GM12878 (cell line): Measurements from ENCODE around the gene PHKG2. TPM values are rescaled to one million over a fixed set of nuclear protein-coding genes. Genes with fewer than 3 reads are reported as not detected.

Experiments
- ATAC-seq: fragments of 200-7000 bp; cut with Tn5 transposase; 3 replicates; pipeline ENCODE4 v1.9.1; 2020; ENCODE audit warnings: mild to moderate bottlenecking, moderate library complexity
- BruUV-seq: library from RNA; stranded (reverse); fragments of 400-500 nt; replicated peaks from 2 replicates; lab custom pipeline; 2021; lab: Mats Ljungman, UMichigan
- CTCF ChIA-PET: fragments of 300-600 bp; sonication (Branson Sonifier 250); formaldehyde crosslinking; extraction: SDS; loops from one replicate; lab custom pipeline; 2021; ENCODE audit warnings: inconsistent platforms; lab: Yijun Ruan, JAX
- POLR2A ChIA-PET: fragments of 350-600 bp; formaldehyde crosslinking; extraction: SDS; loops from one replicate; lab custom pipeline; 2021; ENCODE audit warnings: inconsistent platforms; lab: Charles Lee
- RAD21 ChIA-PET: fragments of 300-600 bp; sonication (Branson Sonifier 250); formaldehyde crosslinking; loops from one replicate; lab custom pipeline; 2023; ENCODE audit warnings: antibody characterized with exemption; ENCODE audit not compliant: unreplicated experiment; lab: Charles Lee
- SMC1A ChIA-PET: fragments of 300-600 bp; sonication (Branson Sonifier 250); formaldehyde crosslinking; loops from one replicate; lab custom pipeline; 2023; ENCODE audit not compliant: unreplicated experiment, uncharacterized antibody; lab: Charles Lee
- DNase-seq: peaks from one replicate; pipeline ENCODE4 v3.0.0-alpha.2; 2011; ENCODE audit warnings: low read depth, low spot score
- FAIRE-seq: peaks from 3 replicates; lab custom pipeline; 2011; peaks lifted over from hg19 to GRCh38; lab: Jason Lieb, UNC
- H2AFZ ChIP-seq: 2 replicates; pipeline ENCODE4 v1.6.0; 2011; ENCODE audit warnings: low read depth, low read length, control low read depth; ENCODE audit not compliant: control insufficient read depth
- H3K27ac ChIP-seq: 2 replicates; pipeline ENCODE4 v1.5.1; 2011; ENCODE audit warnings: control low read depth; ENCODE audit not compliant: control insufficient read depth, insufficient read depth
- H3K27me3 ChIP-seq, 2 experiments: replicated peaks in 1 of 2; 2 replicates each; pipeline versions ENCODE4 v1.6.0 to v1.6.1; 2011; ENCODE audit warnings: low read length in 1 of 2; ENCODE audit not compliant: control insufficient read depth in 2 of 2, insufficient read depth in 2 of 2
- H3K36me3 ChIP-seq, 2 experiments: 2 replicates each; pipeline ENCODE4 v1.5.1; 2011; ENCODE audit warnings: low read length in 1 of 2; ENCODE audit not compliant: control insufficient read depth in 2 of 2, insufficient read depth in 2 of 2
- H3K4me1 ChIP-seq: 2 replicates; pipeline ENCODE4 v1.6.1; 2011; ENCODE audit warnings: mild to moderate bottlenecking, low read length, moderate library complexity, mixed read lengths; ENCODE audit not compliant: control insufficient read depth, insufficient read depth
- H3K4me2 ChIP-seq: 2 replicates; pipeline ENCODE4 v1.6.0; 2011; ENCODE audit warnings: control low read depth; ENCODE audit not compliant: control insufficient read depth, insufficient read depth
- H3K4me3 ChIP-seq: fragments of 200-600 bp; sonication (generic); 2 replicates; pipeline ENCODE4 v1.5.1; 2016
- H3K79me2 ChIP-seq: 2 replicates; pipeline ENCODE4 v1.6.0; 2011; ENCODE audit warnings: low read length; ENCODE audit not compliant: control insufficient read depth, insufficient read depth
- H3K9ac ChIP-seq: 2 replicates; pipeline ENCODE4 v1.8.0; 2011; ENCODE audit warnings: low read length, control low read depth, mixed read lengths; ENCODE audit not compliant: control insufficient read depth, insufficient read depth
- H3K9me3 ChIP-seq: replicated peaks from 3 replicates; pipeline ENCODE4 v1.5.1; 2011; ENCODE audit warnings: mild to moderate bottlenecking, low read length; ENCODE audit not compliant: control insufficient read depth, insufficient read depth
- H4K20me1 ChIP-seq: 2 replicates; pipeline ENCODE4 v1.6.0; 2011; ENCODE audit not compliant: control insufficient read depth, insufficient read depth
- HDAC2 ChIP-seq: fragments of 200-600 bp; sonication (generic); IDR thresholded peaks from 2 replicates; pipeline ENCODE4 v1.6.1; 2017
- MTA3 ChIP-seq: IDR thresholded peaks from 2 replicates; pipeline ENCODE4 v1.6.1; 2012; ENCODE audit warnings: low read length, inconsistent platforms, borderline replicate concordance
- NFYB ChIP-seq: IDR thresholded peaks from 2 replicates; pipeline ENCODE4 v1.6.1; 2011; ENCODE audit warnings: low read depth, mild to moderate bottlenecking, low read length, improper control_type of control experiment, moderate library complexity; ENCODE audit not compliant: insufficient read depth
- RUNX3 ChIP-seq: IDR thresholded peaks from 2 replicates; pipeline ENCODE4 v1.6.1; 2012; ENCODE audit warnings: low read length, inconsistent platforms
- YY1 ChIP-seq: IDR thresholded peaks from 2 replicates; pipeline ENCODE4 v1.6.1; 2011; ENCODE audit warnings: low read depth, mild to moderate bottlenecking, low read length
- ZBED1 ChIP-seq: IDR thresholded peaks from 2 replicates; pipeline ENCODE4 v1.6.1; 2016; ENCODE audit warnings: borderline replicate concordance
- ZNF207 ChIP-seq: fragments of 450-650 bp; IDR thresholded peaks from 2 replicates; pipeline ENCODE4 v1.6.1; 2014; ENCODE audit warnings: antibody characterized with exemption, mild to moderate bottlenecking, borderline replicate concordance
- WGBS: methylation state at CpG from one replicate; pipeline ENCODE4 v1.1.6; 2016; ENCODE audit warnings: low lambda C conversion rate; ENCODE audit not compliant: insufficient replicate concordance, insufficient coverage; ENCODE audit errors: missing lambda C conversion rate; 5-methylcytosine and 5-hydroxymethylcytosine counted together
- in situ Hi-C: fragments of 300-500 bp; cut with MboI; formaldehyde crosslinking; loops from 9 replicates; pipeline ENCODE4 v1.14.3; 2018; ENCODE audit warnings: mixed read lengths
- intact Hi-C: fragments of 100-400 bp; cut with micrococcal nuclease; formaldehyde crosslinking; loops from one replicate; pipeline ENCODE4 v1.14.2; 2022; ENCODE audit not compliant: unreplicated experiment
- polyA plus RNA-seq, 11 experiments: library from polyadenylated mRNA; depleted of rRNA in 4 of 11; unstranded in 6 of 11; stranded (reverse) in 5 of 11; fragments of >200 nt; fragmentation: Nextera tagmentation in 4 of 11; fragmentation: Illumina TruSeq in 1 of 11; extraction: Ambion mirVana in 4 of 11; extraction: Trizol in 1 of 11; gene quantifications; 1 replicate in 1 of 11; 2 replicates in 10 of 11; pipeline versions ENCODE4 v1.2.1 to v1.2.3, GENCODE V29; 2011 to 2016; ENCODE audit warnings: inconsistent platforms in 2 of 11, missing spikeins in 2 of 11, low read depth in 1 of 11
- total RNA-seq, 4 experiments: library from RNA; depleted of rRNA in 3 of 4; stranded (reverse); fragments of >200 nt in 3 of 4; fragmentation: Illumina TruSeq in 1 of 4; extraction: Trizol in 1 of 4; gene quantifications; 2 replicates each; pipeline versions ENCODE4 v1.2.1 to v1.2.3, GENCODE V29; 2013 to 2021
- TF ChIP-seq, protein P1 (sequence below), 3 experiments: IDR thresholded peaks in 2 of 3; conservative IDR thresholded peaks in 1 of 3; 2 replicates each; pipeline ENCODE4 v1.5.1; 2011; ENCODE audit warnings: low read depth in 3 of 3, low read length in 3 of 3, mild to moderate bottlenecking in 3 of 3, control low read depth in 2 of 3, moderate library complexity in 2 of 3, inconsistent platforms in 1 of 3, mixed read lengths in 1 of 3; ENCODE audit not compliant: control insufficient read depth in 2 of 3, insufficient read depth in 1 of 3; ENCODE audit errors: extremely low read depth in 1 of 3
- TF ChIP-seq, protein P2 (sequence below): fragments of 150-350 bp; IDR thresholded peaks from 2 replicates; pipeline ENCODE4 v1.6.1; 2014; ENCODE audit warnings: mild to moderate bottlenecking, low read depth, low read length

Gene PHKG2
- total and polyA plus RNA-seq, 10 of the 15 experiments (the other 5 are each of a cell fraction or from before 2014, with no cell fraction given): 5.2 to 50.1 (median 37.2) TPM

DNA sequence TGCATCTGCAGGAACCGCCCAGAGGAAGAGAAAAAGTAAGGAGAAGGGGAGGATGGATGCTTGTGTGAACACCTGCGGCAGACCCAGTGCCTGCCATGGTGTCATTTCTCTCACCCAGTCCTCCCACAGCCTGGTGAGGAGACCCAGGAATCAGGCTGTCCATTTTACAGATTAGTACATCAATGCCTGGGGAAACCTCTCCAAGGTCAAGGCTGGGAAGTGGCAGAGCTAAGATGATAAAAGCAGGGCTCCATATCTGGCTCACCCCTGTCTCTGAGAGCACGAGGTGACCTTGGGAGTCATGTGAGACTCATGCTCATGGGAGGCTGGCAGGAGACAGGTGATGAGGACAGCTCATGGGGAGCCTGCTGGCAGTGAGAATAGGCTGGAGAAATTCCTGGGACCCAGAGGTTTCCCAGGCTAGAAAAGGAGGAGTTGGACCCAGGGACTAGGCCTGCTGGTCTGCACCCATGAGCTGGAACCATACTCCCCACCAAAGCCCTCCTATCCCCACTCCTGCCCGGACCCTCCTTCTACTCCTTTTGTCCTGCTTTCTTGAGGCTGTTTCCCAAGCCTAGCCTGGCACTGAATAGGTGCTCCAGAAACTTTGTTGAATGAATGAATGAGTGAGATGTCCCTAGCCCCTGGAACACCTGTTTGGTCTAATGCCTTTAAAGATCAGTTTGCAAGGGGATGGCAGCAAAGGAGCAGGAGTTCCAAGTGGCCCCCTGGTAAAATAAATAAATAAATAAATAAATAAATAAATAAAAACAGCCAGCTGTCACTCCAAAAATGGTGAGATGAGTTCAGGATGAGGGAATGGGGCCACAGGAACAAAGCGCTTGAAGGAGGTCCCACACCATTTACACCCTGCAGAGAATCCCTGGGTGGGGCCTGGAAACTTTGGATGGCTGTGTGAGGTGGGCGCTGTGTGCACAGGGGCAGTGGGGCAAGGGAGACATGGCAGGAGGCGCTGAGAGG lies 37.2 kb downstream of the PHKG2 start:
- no peak for FAIRE-seq

DNA sequence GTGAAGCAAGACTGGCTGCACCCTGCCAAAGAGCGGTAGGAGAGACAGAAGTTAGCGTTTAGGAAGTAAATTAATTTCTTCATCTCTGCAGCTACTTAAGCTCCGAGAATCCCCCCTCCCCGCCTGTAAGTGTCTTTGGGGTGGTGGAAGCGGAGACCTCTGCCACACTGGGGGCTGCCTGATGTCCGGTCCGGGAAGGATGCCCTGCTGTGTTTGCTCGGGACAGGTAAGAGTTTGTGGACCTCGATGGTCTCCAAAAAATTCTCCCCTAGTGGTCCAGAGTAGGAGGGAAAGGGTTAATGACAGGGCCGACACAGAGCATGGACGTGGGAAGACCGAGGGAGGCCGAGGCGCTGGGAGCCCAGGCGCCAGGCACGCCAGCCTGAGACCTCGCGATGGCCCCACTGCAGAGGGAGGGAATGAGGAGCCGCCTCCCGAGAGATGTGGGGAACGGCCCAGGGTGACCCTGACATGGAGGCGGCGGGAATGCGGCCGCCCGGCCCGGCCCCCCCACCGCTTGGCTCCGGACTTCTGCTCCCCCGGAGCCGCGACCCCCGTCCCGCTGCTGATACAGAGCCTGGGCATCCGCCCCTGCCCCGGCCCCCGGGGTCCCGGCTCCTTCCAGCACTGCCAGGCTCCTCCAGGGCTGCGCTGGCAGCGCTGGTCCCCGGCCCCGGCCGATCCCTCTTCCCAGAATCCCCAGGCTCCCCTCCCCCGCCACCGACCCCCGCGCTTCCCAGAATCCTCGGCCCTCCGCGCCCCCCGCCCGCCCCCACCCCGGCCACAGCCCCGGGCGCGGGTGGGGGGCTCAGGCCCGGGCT lies 38.1 kb downstream of the PHKG2 start:
- H3K4me3 ChIP-seq: no peak overlapping the region; the same call in 1 of the 2 replicates
- TF ChIP-seq, protein P1, sequence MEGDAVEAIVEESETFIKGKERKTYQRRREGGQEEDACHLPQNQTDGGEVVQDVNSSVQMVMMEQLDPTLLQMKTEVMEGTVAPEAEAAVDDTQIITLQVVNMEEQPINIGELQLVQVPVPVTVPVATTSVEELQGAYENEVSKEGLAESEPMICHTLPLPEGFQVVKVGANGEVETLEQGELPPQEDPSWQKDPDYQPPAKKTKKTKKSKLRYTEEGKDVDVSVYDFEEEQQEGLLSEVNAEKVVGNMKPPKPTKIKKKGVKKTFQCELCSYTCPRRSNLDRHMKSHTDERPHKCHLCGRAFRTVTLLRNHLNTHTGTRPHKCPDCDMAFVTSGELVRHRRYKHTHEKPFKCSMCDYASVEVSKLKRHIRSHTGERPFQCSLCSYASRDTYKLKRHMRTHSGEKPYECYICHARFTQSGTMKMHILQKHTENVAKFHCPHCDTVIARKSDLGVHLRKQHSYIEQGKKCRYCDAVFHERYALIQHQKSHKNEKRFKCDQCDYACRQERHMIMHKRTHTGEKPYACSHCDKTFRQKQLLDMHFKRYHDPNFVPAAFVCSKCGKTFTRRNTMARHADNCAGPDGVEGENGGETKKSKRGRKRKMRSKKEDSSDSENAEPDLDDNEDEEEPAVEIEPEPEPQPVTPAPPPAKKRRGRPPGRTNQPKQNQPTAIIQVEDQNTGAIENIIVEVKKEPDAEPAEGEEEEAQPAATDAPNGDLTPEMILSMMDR (IDR thresholded peaks at IDR 0.05 in 2 of 3, conservative IDR thresholded peaks at IDR 0.05 in 1 of 3; ENCODE audit: control insufficient read depth in 2 of 3, extremely low read depth in 1 of 3, insufficient read depth in 1 of 3, low read depth in 3 of 3, low read length in 3 of 3): no peak
- TF ChIP-seq, protein P2, sequence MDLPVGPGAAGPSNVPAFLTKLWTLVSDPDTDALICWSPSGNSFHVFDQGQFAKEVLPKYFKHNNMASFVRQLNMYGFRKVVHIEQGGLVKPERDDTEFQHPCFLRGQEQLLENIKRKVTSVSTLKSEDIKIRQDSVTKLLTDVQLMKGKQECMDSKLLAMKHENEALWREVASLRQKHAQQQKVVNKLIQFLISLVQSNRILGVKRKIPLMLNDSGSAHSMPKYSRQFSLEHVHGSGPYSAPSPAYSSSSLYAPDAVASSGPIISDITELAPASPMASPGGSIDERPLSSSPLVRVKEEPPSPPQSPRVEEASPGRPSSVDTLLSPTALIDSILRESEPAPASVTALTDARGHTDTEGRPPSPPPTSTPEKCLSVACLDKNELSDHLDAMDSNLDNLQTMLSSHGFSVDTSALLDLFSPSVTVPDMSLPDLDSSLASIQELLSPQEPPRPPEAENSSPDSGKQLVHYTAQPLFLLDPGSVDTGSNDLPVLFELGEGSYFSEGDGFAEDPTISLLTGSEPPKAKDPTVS: no peak
- TF ChIP-seq YY1 (0 out of 2 replicates have a peak, but pooled peaks have one; percentile 26), ZBED1 (no peak), MTA3 (no peak)
- peak; percentile 55 for ATAC-seq
- no peaks in the 10 kb centered on the region for H3K79me2 ChIP-seq
- H3K27ac ChIP-seq: no peak overlapping the region
- in situ Hi-C loops (no loop called here), intact Hi-C loops (no loop called here)
- SMC1A ChIA-PET: interaction anchor here (1.7 kb wide), 1 partner anchor 27 kb away, joined by 3 read pairs; no protein-coding TSS in a partner anchor
- CTCF ChIA-PET: interaction anchor here (0.6 kb wide), 1 partner anchor 12 kb away, joined by 3 read pairs; no protein-coding TSS in a partner anchor
- no peaks in the 10 kb centered on the region for H3K4me1 ChIP-seq
- peak overlapping the region; percentile 20; the same call in 1 of the 2 replicates for H3K9ac ChIP-seq
- RAD21 ChIA-PET: no interaction called here
- H3K36me3 ChIP-seq: no peaks in the 10 kb centered on the region
- WGBS: 33% methylated on average over 23 of the region's 57 CpGs
- H3K9me3 ChIP-seq: no peaks in the 10 kb centered on the region
- no peak for DNase-seq
- no peak for FAIRE-seq
- H2AFZ ChIP-seq: no peak overlapping the region; the same call in 1 of the 2 replicates
- POLR2A ChIA-PET: no interaction called here
- no TSS peak for BruUV-seq
- H4K20me1 ChIP-seq: no peaks in the 10 kb centered on the region
- peaks cover 0 to 3% of the 10 kb centered on the region in 2 experiments; a peak in 2 of 4 replicates for H3K27me3 ChIP-seq
- peak overlapping the region; percentile 59; the same call in 1 of the 2 replicates for H3K4me2 ChIP-seq

More for the DNA sequence above, 37.2 kb downstream of the PHKG2 start:
- RAD21 ChIA-PET: no interaction called here
- CTCF ChIA-PET: interaction anchor here (1.6 kb wide), 1 partner anchor 116 kb away, joined by 3 read pairs; no protein-coding TSS in a partner anchor
- Histone ChIP-seq H3K36me3 (no peaks in the 10 kb centered on the region), H3K27me3 (peaks cover 0 to 3% of the 10 kb centered on the region in 2 experiments; a peak in 2 of 4 replicates), H2AFZ (no peak overlapping the region), H3K4me1 (no peaks in the 10 kb centered on the region), H3K27ac (no peak overlapping the region), H3K9me3 (no peaks in the 10 kb centered on the region), H3K79me2 (no peaks in the 10 kb centered on the region), H4K20me1 (no peaks in the 10 kb centered on the region), H3K4me2 (peak overlapping the region; percentile 59; the same call in 1 of the 2 replicates), H3K9ac (no peak overlapping the region), H3K4me3 (no peak overlapping the region)
- SMC1A ChIA-PET: interaction anchor here (1.7 kb wide), 1 partner anchor 28 kb away, joined by 3 read pairs; no protein-coding TSS in a partner anchor
- in situ Hi-C loops: no loop called here
- TF ChIP-seq ZNF207 (no peak), HDAC2 (no peak), RUNX3 (no peak), NFYB (no peak)
- WGBS: 43% methylated on average over 7 of the region's 7 CpGs
- POLR2A ChIA-PET: no interaction called here
- DNase-seq: no peak
- intact Hi-C loops: no loop called here
- BruUV-seq: no TSS peak
- ATAC-seq: no peak
